Vagina (tissue), 2 donors: ENCODE measurements around the gene NUP210.

Experiments
- CTCF ChIP-seq, 3 experiments: fragments of 450-650 bp in 2 of 3; fragments of 200-600 bp in 1 of 3; sonication (generic) in 1 of 3; IDR thresholded peaks; one replicate each; pipeline ENCODE4 v1.5.1; 2017 to 2019; ENCODE audit warnings: antibody characterized with exemption in 3 of 3, mild to moderate bottlenecking in 2 of 3, moderate library complexity in 2 of 3
- POLR2AphosphoS5 ChIP-seq, 2 donors: sonication (generic); formaldehyde crosslinking; IDR thresholded peaks; one replicate each; pipeline ENCODE4 v1.9.0; 2017; ENCODE audit warnings: antibody characterized with exemption in 2 of 2, mild to moderate bottlenecking in 2 of 2, low read depth in 1 of 2; ENCODE audit not compliant: insufficient read depth in 1 of 2

- TF ChIP-seq CTCF (IDR thresholded peaks at IDR 0.05): no peak
- no peak for TF ChIP-seq POLR2AphosphoS5 (IDR thresholded peaks at IDR 0.05; ENCODE audit: insufficient read depth in 1 of 2, low read depth in 1 of 2)
These were observed 73.4 kb downstream of the NUP210 start for GRCh38 chr3:13346481-13347389.
